C4-2B (cell line): ENCODE measurements around the gene DENND1A.

Experiments
- ZFX ChIP-seq: fragments of 450-650 bp; IDR thresholded peaks from 2 replicates; pipeline ENCODE4 v1.6.1; 2017
- TF ChIP-seq, protein P1 (sequence below): fragments of 450-650 bp; conservative IDR thresholded peaks from 2 replicates; pipeline ENCODE4 v1.5.1; 2017; ENCODE audit warnings: mild to moderate bottlenecking

DNA sequence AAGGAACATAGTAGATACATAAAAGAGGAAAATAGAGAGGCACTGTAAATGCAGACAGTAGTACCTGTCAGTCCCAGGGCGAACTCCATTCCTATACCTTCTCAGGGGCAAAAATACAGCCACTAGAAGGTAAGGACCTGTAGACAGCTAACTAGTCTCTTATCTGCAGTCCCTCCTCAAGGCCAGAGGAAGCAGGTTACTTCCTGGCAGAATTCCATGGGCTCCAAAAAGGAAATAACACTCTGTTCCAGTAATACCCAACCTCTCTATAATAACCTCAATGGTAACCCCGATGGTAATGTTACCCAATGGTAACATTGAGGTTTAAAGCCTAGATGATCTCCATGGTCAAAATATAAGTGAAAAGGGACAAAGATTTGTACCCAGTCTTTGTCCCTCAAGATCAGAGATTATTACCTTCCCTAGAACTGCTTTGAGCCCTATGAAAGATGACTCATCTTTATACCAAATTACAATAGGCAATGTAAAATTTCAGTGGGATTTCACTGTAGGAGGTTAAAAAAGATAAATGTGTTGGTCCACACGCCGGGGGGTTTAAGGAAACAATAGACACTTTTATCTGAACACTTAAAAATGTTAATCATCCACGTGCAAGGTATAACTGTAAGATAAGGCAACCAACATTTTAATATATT lies 113.0 kb downstream of the DENND1A start:
- TF ChIP-seq, protein P1, sequence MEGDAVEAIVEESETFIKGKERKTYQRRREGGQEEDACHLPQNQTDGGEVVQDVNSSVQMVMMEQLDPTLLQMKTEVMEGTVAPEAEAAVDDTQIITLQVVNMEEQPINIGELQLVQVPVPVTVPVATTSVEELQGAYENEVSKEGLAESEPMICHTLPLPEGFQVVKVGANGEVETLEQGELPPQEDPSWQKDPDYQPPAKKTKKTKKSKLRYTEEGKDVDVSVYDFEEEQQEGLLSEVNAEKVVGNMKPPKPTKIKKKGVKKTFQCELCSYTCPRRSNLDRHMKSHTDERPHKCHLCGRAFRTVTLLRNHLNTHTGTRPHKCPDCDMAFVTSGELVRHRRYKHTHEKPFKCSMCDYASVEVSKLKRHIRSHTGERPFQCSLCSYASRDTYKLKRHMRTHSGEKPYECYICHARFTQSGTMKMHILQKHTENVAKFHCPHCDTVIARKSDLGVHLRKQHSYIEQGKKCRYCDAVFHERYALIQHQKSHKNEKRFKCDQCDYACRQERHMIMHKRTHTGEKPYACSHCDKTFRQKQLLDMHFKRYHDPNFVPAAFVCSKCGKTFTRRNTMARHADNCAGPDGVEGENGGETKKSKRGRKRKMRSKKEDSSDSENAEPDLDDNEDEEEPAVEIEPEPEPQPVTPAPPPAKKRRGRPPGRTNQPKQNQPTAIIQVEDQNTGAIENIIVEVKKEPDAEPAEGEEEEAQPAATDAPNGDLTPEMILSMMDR = no peak
- TF ChIP-seq ZFX = no peak
